HTR-8/SVneo (cell line): ENCODE data around the gene MAP2K4.

Source experiments
- DNase-seq: peaks from one replicate; pipeline ENCODE4 v3.0.0; 2011; ENCODE audit warnings: low spot score, mixed read lengths; ENCODE audit not compliant: insufficient read length
- FAIRE-seq: peaks from 2 replicates; lab custom pipeline; 2011; peaks lifted over from hg19 to GRCh38; lab: Jason Lieb, UNC

Gene MAP2K4

GRCh38 chr17:12035673-12036072 is 15.0 kb downstream of the MAP2K4 start:
- no peak for FAIRE-seq

GRCh38 chr17:12037970-12038369 is 17.3 kb downstream of the MAP2K4 start:
- DNase-seq (no peak), FAIRE-seq (no peak)

More at GRCh38 chr17:12035673-12036072, 15.0 kb downstream of the MAP2K4 start:
- DNase-seq = no peak

GRCh38 chr17:12040478-12040877 is 19.8 kb downstream of the MAP2K4 start:
- FAIRE-seq = no peak
- no peak for DNase-seq

GRCh38 chr17:12041312-12041711 is 20.6 kb downstream of the MAP2K4 start:
- no peak for FAIRE-seq

GRCh38 chr17:12043702-12044101 is 23.0 kb downstream of the MAP2K4 start:
- DNase-seq = no peak

More at GRCh38 chr17:12041312-12041711, 20.6 kb downstream of the MAP2K4 start:
- DNase-seq = peak; percentile 33

GRCh38 chr17:12046786-12047185 is 26.1 kb downstream of the MAP2K4 start:
- DNase-seq = no peak
- FAIRE-seq = no peak

More at GRCh38 chr17:12043702-12044101, 23.0 kb downstream of the MAP2K4 start:
- no peak for FAIRE-seq

- no peak for DNase-seq
- FAIRE-seq = no peak
These were observed 27.2 kb downstream of the MAP2K4 start for GRCh38 chr17:12047681-12048376.

GRCh38 chr17:12048843-12049473 is 28.3 kb downstream of the MAP2K4 start:
- DNase-seq (no peak), FAIRE-seq (no peak)

- DNase-seq (no peak), FAIRE-seq (no peak)
These were observed 30.1 kb downstream of the MAP2K4 start for GRCh38 chr17:12050646-12051225.

GRCh38 chr17:12053552-12053951 is 32.9 kb downstream of the MAP2K4 start:
- no peak for FAIRE-seq
- no peak for DNase-seq

GRCh38 chr17:12055889-12056288 is 35.2 kb downstream of the MAP2K4 start:
- DNase-seq (no peak), FAIRE-seq (no peak)

- DNase-seq = no peak
- FAIRE-seq = no peak
These were observed 36.8 kb downstream of the MAP2K4 start for GRCh38 chr17:12057520-12057919.

- no peak for FAIRE-seq
- DNase-seq = no peak
These were observed 37.9 kb downstream of the MAP2K4 start for GRCh38 chr17:12058535-12058934.

GRCh38 chr17:12062249-12062648 is 41.6 kb downstream of the MAP2K4 start:
- FAIRE-seq = no peak

GRCh38 chr17:12064395-12064794 is 43.7 kb downstream of the MAP2K4 start:
- no peak for FAIRE-seq
- no peak for DNase-seq

More at GRCh38 chr17:12062249-12062648, 41.6 kb downstream of the MAP2K4 start:
- DNase-seq = no peak

- DNase-seq (no peak), FAIRE-seq (no peak)
These were observed 46.8 kb downstream of the MAP2K4 start for GRCh38 chr17:12067485-12067884.

GRCh38 chr17:12068946-12069345 is 48.3 kb downstream of the MAP2K4 start:
- DNase-seq (no peak), FAIRE-seq (no peak)

GRCh38 chr17:12070561-12070960 is 49.9 kb downstream of the MAP2K4 start:
- no peak for FAIRE-seq
- peak; percentile 3 for DNase-seq

GRCh38 chr17:12074346-12074745 is 53.7 kb downstream of the MAP2K4 start:
- DNase-seq = no peak
- FAIRE-seq = no peak

- no peak for FAIRE-seq
- DNase-seq = no peak
These were observed 57.1 kb downstream of the MAP2K4 start for GRCh38 chr17:12077773-12078172.

- peak; percentile 29 for DNase-seq
- FAIRE-seq = no peak
These were observed 58.1 kb downstream of the MAP2K4 start for GRCh38 chr17:12078791-12079190.
